GF-D8 (cell line): ENCODE results near the gene SORCS2.

ENCODE experiments used
- DNase-seq: peaks from one replicate; lab custom pipeline; 2025; lab: John Stamatoyannopoulos, UW

Gene SORCS2

GRCh38 chr4:7415927-7416686 is 223.8 kb downstream of the SORCS2 start:
- DNase-seq = no peak

GRCh38 chr4:7416745-7417432 is 224.6 kb downstream of the SORCS2 start:
- no peak for DNase-seq

- no peak for DNase-seq
Observed at GRCh38 chr4:7417639-7418038, 225.3 kb downstream of the SORCS2 start.

- DNase-seq = no peak
Observed at GRCh38 chr4:7418131-7418943, 226.0 kb downstream of the SORCS2 start.

GRCh38 chr4:7419961-7420660 is 227.8 kb downstream of the SORCS2 start:
- no peak for DNase-seq

GRCh38 chr4:7420661-7421040 is 228.3 kb downstream of the SORCS2 start:
- DNase-seq = no peak

GRCh38 chr4:7421356-7422150 is 229.2 kb downstream of the SORCS2 start:
- DNase-seq = no peak

GRCh38 chr4:7422151-7422897 is 230.0 kb downstream of the SORCS2 start:
- DNase-seq = no peak

- DNase-seq = no peak
Observed at GRCh38 chr4:7422898-7423180, 230.5 kb downstream of the SORCS2 start.

- DNase-seq = no peak
Observed at GRCh38 chr4:7423391-7423790, 231.1 kb downstream of the SORCS2 start.

GRCh38 chr4:7423801-7424552 is 231.6 kb downstream of the SORCS2 start:
- DNase-seq = no peak

- DNase-seq = no peak
Observed at GRCh38 chr4:7424553-7425111, 232.3 kb downstream of the SORCS2 start.

GRCh38 chr4:7425124-7425523 is 232.8 kb downstream of the SORCS2 start:
- no peak for DNase-seq

GRCh38 chr4:7425591-7426468 is 233.5 kb downstream of the SORCS2 start:
- DNase-seq = no peak

- DNase-seq = no peak
Observed at GRCh38 chr4:7426525-7427171, 234.3 kb downstream of the SORCS2 start.

GRCh38 chr4:7427361-7427760 is 235.0 kb downstream of the SORCS2 start:
- no peak for DNase-seq

GRCh38 chr4:7427831-7428260 is 235.5 kb downstream of the SORCS2 start:
- no peak for DNase-seq
